Measurements from ENCODE around the gene DPYD. TPM values are rescaled to one million over a fixed set of nuclear protein-coding genes. Genes with fewer than 3 reads are reported as not detected.

DPYD gene
- total and polyA plus RNA-seq, 10 of the 15 experiments (the other 5 are each of a cell fraction or from before 2014, with no cell fraction given): 5.7 to 23.8 (median 10.2) TPM

DNA sequence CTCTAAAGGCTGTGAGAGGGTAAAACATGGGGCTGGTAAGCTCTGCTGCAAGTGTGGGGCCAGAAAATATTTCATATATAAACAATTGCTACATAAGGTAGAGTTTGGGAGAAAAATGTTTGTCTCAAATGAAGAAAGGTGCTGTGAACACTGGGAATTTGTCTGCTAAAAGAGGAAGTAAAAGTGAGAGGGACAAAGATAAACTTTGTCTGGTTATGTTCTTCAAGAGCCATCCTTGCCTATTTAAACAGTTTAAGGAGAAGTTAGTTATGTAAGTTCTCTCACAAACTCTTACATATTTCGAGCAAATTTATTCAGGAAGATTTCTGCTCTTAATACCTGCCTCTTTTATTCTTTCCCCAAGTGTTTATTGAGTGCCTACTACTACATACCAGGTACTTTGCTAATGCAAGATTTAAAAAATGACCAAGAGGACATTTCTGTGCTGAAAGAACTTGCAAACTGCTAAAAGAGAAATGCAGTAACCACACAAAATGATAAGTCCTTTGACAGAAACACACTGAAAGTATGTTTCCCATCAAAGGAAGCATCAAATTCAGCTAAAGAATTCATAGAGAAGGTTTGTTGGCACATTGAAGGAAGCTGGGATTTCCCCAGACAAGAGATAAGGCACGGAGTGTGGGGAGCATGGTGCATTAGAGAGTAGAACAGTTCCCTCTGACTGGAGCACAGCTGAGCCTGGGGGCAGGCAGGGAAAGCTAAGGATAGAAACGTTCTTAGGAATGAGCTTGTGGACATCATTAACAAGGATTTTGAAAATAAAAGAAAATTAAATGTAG is 650.1 kb downstream of the DPYD start:
- no peaks in the 10 kb centered on the region for H3K27me3 ChIP-seq (replicated peaks in 1 of 2; ENCODE audit: control insufficient read depth in 2 of 2, insufficient read depth in 2 of 2, low read length in 1 of 2)
- no peaks in the 10 kb centered on the region for H3K79me2 ChIP-seq (ENCODE audit: control insufficient read depth, insufficient read depth, low read length)
- H3K9me3 ChIP-seq (replicated peaks; ENCODE audit: control insufficient read depth, insufficient read depth, low read length): no peaks in the 10 kb centered on the region
- FAIRE-seq (peak; percentile 31), DNase-seq (ENCODE audit: low read depth, low spot score) (no peak), ATAC-seq (peak; percentile 82)
- WGBS (ENCODE audit: insufficient coverage, insufficient replicate concordance, low lambda C conversion rate, missing lambda C conversion rate): 2% methylated on average over 3 of the region's 3 CpGs
- BruUV-seq (replicated peaks): no TSS peak
- ChIA-PET RAD21 (ENCODE audit: unreplicated experiment) (interaction anchor here (1.3 to 1.5 kb wide), 3 partner anchors 16 to 29 kb away, joined by 4 to 6 read pairs (median 5); no protein-coding TSS in a partner anchor), SMC1A (ENCODE audit: uncharacterized antibody, unreplicated experiment) (interaction anchor here (0.6 to 2.1 kb wide), 9 partner anchors 9 to 236 kb away, joined by 3 to 9 read pairs (median 3); no protein-coding TSS in a partner anchor), CTCF (interaction anchor here (0.6 to 3.8 kb wide), 4 partner anchors 8 to 866 kb away, joined by 3 to 12 read pairs (median 4); no protein-coding TSS in a partner anchor), POLR2A (no interaction called here)
- peak overlapping the region; percentile 30; the same call in 1 of the 2 replicates for H3K4me2 ChIP-seq (ENCODE audit: control insufficient read depth, insufficient read depth)
- H4K20me1 ChIP-seq (ENCODE audit: control insufficient read depth, insufficient read depth): no peaks in the 10 kb centered on the region
- in situ Hi-C loops (cut with MboI) (no loop called here), intact Hi-C loops (cut with micrococcal nuclease; ENCODE audit: unreplicated experiment) (no loop called here)
- H2AFZ ChIP-seq (ENCODE audit: control insufficient read depth, low read depth, low read length): no peak overlapping the region
- H3K4me3 ChIP-seq: no peak overlapping the region
- no peak overlapping the region for H3K27ac ChIP-seq (ENCODE audit: control insufficient read depth, insufficient read depth)
- no peaks in the 10 kb centered on the region for H3K4me1 ChIP-seq (ENCODE audit: control insufficient read depth, insufficient read depth, low read length)
- no peaks in the 10 kb centered on the region for H3K36me3 ChIP-seq (ENCODE audit: control insufficient read depth in 2 of 2, insufficient read depth in 2 of 2, low read length in 1 of 2)
- no peak overlapping the region for H3K9ac ChIP-seq (ENCODE audit: control insufficient read depth, insufficient read depth, low read length)
- TF ChIP-seq MTA2 (IDR thresholded peaks at IDR 0.05; ENCODE audit: low read depth) (0 out of 2 replicates have a peak, but pooled peaks have one; percentile 16), IKZF2 (IDR thresholded peaks at IDR 0.05) (peak in 1 of 2 experiments; percentile 8; a peak in 1 of 4 replicates), NFYB (IDR thresholded peaks at IDR 0.05; ENCODE audit: insufficient read depth, low read depth, low read length) (no peak), BMI1 (IDR thresholded peaks at IDR 0.05; ENCODE audit: borderline replicate concordance) (0 out of 2 replicates have a peak, but pooled peaks have one; percentile 11)

DNA sequence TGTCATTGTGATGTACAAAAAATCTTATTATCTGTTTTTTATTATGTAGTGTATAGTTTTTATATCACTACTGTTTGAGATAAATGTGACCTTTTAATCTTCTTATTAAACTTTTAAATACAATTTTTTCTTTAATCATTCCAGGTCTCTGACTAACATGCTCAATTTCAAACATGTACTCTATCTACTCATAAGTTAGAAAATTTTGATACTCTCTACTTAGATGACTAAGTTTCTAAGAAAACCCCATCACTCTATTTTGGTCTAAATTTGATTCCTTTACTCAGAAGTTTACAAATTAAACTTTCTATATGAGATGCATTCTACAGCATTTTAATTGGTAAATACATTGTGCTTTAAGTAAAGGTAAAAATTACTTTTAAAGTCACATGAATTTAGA is 655.2 kb downstream of the DPYD start:
- no peaks in the 10 kb centered on the region for H4K20me1 ChIP-seq (ENCODE audit: control insufficient read depth, insufficient read depth)
- H3K4me2 ChIP-seq (ENCODE audit: control insufficient read depth, insufficient read depth): no peak overlapping the region
- no peak for ATAC-seq
- no TSS peak for BruUV-seq (replicated peaks)
- no peaks in the 10 kb centered on the region for H3K79me2 ChIP-seq (ENCODE audit: control insufficient read depth, insufficient read depth, low read length)
- CTCF ChIA-PET: no interaction called here
- SMC1A ChIA-PET (ENCODE audit: uncharacterized antibody, unreplicated experiment): no interaction called here
- no peak overlapping the region for H3K4me3 ChIP-seq
- no peak for DNase-seq (ENCODE audit: low read depth, low spot score)
- no peak overlapping the region for H2AFZ ChIP-seq (ENCODE audit: control insufficient read depth, low read depth, low read length)
- no peak for FAIRE-seq
- no peaks in the 10 kb centered on the region for H3K9me3 ChIP-seq (replicated peaks; ENCODE audit: control insufficient read depth, insufficient read depth, low read length)
- POLR2A ChIA-PET: no interaction called here
- H3K27me3 ChIP-seq (replicated peaks in 1 of 2; ENCODE audit: control insufficient read depth in 2 of 2, insufficient read depth in 2 of 2, low read length in 1 of 2): no peaks in the 10 kb centered on the region
- RAD21 ChIA-PET (ENCODE audit: unreplicated experiment): no interaction called here
- intact Hi-C loops (cut with micrococcal nuclease; ENCODE audit: unreplicated experiment) (no loop called here), in situ Hi-C loops (cut with MboI) (no loop called here)
- no peaks in the 10 kb centered on the region for H3K4me1 ChIP-seq (ENCODE audit: control insufficient read depth, insufficient read depth, low read length)
- H3K36me3 ChIP-seq (ENCODE audit: control insufficient read depth in 2 of 2, insufficient read depth in 2 of 2, low read length in 1 of 2): no peaks in the 10 kb centered on the region
- no peak overlapping the region for H3K27ac ChIP-seq (ENCODE audit: control insufficient read depth, insufficient read depth)
- no peak overlapping the region for H3K9ac ChIP-seq (ENCODE audit: control insufficient read depth, insufficient read depth, low read length)
- TF ChIP-seq SUPT20H (IDR thresholded peaks at IDR 0.05; ENCODE audit: borderline replicate concordance, control insufficient read depth, low read depth, low read length) (no peak), ETV6 (conservative IDR thresholded peaks at IDR 0.05 in 1 of 2, IDR thresholded peaks at IDR 0.05 in 1 of 2; ENCODE audit: borderline replicate concordance in 1 of 2, low read depth in 1 of 2) (no peak), GABPA (IDR thresholded peaks at IDR 0.05; ENCODE audit: low read depth) (no peak), TCF7 (IDR thresholded peaks at IDR 0.05; ENCODE audit: borderline replicate concordance) (no peak), ZBED1 (IDR thresholded peaks at IDR 0.05; ENCODE audit: borderline replicate concordance) (no peak), MTA3 (IDR thresholded peaks at IDR 0.05; ENCODE audit: borderline replicate concordance, low read length) (no peak), RB1 (IDR thresholded peaks at IDR 0.05; ENCODE audit: borderline replicate concordance) (no peak), GATAD2B (conservative IDR thresholded peaks at IDR 0.05; ENCODE audit: low read depth) (no peak), KDM1A (IDR thresholded peaks at IDR 0.05; ENCODE audit: borderline replicate concordance) (no peak)
- TF ChIP-seq, protein P1, sequence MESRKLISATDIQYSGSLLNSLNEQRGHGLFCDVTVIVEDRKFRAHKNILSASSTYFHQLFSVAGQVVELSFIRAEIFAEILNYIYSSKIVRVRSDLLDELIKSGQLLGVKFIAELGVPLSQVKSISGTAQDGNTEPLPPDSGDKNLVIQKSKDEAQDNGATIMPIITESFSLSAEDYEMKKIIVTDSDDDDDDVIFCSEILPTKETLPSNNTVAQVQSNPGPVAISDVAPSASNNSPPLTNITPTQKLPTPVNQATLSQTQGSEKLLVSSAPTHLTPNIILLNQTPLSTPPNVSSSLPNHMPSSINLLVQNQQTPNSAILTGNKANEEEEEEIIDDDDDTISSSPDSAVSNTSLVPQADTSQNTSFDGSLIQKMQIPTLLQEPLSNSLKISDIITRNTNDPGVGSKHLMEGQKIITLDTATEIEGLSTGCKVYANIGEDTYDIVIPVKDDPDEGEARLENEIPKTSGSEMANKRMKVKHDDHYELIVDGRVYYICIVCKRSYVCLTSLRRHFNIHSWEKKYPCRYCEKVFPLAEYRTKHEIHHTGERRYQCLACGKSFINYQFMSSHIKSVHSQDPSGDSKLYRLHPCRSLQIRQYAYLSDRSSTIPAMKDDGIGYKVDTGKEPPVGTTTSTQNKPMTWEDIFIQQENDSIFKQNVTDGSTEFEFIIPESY (IDR thresholded peaks at IDR 0.05): no peak

Data from GM12878 (cell line).